ENCODE results near the gene TFAP2A.
A peak's percentile ranks its signal among the peaks of the same experiment; 100 is the strongest.

Gene TFAP2A

DNA sequence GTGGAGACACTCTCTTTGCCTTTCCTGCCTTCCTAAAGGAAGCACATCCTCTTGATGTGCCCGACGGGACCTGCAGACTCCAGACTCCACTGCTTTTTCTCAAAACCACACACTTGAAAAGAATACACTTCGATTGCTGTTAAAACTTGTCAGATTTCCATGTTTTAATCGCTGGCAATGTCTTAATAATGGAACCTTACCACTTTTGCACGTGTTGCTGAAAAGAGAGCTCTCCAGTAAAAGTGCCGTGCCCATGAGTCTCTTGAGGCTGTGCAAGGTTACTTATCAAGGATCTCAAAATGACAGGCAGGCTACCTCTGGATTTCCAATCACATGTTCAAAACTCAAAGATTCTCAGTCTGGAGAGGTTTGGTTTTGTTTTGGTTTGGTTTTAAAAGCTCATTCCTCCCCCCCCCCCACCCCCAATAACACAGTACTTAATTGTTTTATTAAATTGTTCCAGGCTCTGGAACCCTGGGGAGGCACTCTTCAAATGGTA lies 12.0 kb upstream of the TFAP2A start:
- no peak for FAIRE-seq
- DNase-seq (ENCODE audit: insufficient read length, low spot score), result no peak

DNA sequence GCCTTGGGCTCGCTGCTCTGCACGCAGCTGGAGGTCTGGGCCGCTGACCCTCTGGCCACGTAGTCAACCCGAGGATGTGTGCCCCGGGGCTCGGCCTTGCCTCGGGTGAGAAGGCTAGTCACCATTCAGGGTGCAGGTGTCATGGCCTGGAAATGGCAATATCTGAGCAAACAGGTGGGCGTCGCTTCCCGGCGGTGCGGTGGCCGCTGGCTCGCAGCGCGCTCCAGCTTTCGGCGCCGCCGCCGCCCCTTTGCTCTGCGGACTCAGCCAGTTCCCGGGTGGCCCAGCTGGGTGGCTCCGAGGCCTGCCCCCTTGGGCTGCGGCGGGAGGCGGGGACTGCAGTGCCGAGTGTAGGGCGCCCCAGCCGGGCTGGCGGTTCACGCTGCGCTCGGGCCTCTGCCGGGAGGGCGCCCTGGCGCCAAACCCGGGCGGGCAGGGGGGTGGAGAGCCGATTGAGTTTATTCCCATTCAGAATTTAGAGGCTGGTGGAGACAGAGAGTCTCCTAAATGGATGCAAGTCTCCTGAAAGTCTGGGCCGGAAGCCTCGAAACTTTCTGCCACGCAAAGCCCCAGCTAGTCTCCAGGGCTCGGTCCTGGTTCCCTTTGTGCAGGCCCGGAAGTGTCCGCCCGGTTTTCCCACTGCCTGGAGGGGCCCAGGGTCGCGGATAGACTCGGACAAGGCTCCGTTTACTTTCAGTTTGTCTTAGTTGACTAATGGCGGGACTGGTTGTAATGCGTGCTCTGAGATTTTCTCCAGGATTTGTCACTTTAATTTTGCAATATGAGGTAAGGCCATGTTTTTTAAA lies 11.3 kb upstream of the TFAP2A start:
- DNase-seq (ENCODE audit: insufficient read length, low spot score), result peak; percentile 69
- peak; percentile 57 for FAIRE-seq

DNA sequence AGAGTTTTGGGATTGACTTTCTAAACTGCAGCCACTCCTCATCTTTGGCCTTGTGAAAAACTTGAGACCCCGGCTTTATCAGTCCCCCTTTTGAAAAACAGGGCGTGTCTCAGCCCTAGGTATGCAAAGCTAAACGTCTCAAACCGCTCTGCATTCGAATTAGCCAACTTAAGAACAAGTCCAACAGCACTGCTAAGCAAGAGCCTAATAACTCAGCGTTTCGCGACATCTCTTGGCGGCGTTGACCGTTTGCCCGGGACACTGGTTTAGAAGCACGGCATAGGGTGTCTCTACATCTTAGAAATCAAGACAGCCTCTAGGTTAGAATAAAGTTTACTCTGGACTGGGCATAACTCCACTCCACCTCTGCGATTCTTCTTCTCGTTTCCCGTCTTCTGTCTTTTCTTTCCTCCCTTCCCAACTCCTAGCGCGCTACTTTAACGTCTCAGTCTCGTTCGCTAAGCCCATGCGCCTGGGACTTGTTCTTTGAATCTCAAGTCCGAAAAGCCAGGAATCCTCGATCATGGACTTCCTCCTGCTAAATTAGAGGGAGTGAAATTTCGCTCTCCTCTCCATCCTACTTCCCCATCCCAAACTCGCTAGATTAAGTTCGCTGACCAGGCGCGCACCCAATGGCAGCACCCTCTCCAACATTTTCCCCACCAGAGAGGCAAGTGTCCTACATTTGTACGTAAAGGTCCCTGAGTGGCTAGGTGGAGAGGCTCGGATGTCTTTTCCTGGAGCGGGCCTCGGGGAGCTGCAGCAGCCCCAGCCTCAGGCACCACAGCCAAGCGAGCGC lies 10.5 kb upstream of the TFAP2A start:
- no peak for FAIRE-seq

DNA sequence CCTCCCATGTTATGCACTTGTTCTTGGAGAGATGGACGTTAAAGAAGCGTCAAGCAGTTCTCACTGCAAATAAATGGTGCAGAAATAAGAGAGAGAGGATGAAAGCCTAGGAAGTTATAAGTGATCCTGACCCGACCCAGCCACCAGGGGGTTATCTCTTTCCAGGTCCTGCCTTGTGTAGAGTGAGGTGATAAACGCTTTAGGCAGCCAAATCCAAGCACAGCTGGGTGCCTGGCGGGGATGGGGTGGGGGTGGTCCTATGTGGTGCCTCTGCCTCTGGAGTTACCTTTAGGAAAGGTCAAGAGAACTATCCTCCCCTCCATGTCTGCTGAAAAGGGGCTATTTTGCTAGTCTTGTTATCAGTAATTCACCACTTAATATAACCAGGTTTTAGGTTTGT lies 9.2 kb upstream of the TFAP2A start:
- DNase-seq (ENCODE audit: insufficient read length, low spot score) (no peak), FAIRE-seq (no peak)

More for the DNA sequence above, 10.5 kb upstream of the TFAP2A start:
- DNase-seq (ENCODE audit: insufficient read length, low spot score), result no peak

DNA sequence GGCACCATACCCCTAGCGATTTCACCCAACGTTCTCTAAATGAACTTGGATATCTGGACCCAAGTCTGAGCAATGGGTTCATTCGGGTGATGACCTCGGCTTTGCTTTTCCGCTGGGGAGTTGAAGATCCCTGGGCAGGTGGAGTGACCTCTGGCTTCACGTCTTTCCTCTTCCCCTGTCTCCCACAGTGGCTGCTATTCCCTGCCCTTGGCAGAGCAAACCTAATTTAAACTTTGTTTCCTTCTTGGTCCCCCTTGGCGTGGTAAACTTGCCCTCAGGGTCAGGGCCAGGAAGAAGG lies 7.8 kb upstream of the TFAP2A start:
- no peak for FAIRE-seq

DNA sequence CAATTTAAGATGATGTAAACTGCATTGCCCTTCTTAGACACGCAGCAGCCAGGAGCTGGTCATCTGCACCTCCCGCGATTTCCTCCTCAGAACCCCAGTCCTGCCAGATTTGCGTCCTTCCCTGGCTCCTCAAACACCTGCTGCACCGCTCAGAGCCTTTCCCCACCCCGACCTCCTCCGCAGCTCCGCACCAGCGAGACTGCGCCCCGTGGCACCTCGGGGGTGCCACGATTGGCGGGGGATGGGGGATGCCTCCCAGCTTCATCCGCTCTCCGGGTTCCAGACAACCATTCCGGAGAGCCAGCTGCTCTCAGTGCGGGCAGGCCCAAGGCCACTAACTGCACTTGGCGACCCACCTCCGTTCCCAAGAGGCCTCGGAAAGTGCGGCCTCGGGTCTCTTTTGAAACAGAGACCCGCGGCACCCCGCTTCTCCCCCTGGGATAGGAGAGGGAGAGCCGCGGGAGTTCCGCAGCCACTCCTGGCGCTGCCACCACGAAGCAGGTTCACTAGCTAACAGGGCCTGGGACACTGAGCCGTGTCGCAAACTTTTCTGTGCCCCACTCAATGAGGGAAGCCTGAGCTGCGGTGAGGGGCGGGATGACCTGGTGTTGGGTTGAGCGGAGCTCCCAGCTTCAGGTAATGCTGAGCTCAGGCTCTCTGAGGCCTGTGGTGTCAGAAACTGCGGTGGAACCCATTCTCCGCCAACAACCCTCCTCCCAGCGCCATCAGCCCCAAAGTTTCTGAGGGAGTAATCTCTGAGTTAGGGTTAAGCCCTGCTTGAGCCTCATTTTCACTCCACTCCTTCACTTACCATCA lies 7.3 kb upstream of the TFAP2A start:
- no peak for FAIRE-seq
- no peak for DNase-seq (ENCODE audit: insufficient read length, low spot score)

More for the DNA sequence above, 7.8 kb upstream of the TFAP2A start:
- DNase-seq (ENCODE audit: insufficient read length, low spot score), result no peak

DNA sequence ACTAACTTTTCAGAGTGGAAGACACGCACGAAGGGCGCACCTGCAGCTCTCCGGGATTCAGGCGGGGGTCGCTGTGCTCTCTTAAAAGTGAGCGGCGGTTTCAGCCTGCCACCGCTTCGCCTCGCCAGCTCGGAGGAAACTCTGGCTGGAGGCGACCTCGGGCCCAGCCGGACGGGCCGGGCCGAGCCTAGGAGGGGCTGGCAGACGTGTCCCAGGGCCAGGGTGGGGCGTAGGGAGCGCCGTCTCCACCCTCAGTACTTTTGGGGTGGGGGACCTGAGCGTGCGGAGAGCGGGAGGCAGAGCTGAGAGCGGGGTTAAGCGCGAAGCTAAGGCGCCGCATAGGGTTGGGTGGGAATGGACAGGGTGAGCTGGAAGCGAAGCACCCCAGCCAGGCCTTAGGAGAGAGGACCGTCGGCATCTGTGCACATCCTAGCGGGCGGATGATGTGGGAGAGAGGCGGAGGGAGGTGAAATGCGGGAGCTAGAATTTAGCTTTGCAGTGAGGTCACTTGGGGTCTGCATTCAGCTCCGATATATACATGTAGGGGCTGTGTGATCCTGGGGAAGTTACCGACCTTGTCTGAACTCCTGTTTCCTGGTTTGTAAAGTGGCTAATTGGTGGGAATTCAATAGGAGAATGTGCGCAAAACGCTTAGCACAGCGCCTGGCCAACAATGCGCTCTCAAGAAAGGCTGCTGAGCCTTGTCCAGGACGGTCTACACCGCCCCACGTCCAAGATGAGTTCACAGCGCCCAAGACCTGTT lies 6.5 kb upstream of the TFAP2A start:
- DNase-seq (ENCODE audit: insufficient read length, low spot score), result no peak
- FAIRE-seq, result no peak

DNA sequence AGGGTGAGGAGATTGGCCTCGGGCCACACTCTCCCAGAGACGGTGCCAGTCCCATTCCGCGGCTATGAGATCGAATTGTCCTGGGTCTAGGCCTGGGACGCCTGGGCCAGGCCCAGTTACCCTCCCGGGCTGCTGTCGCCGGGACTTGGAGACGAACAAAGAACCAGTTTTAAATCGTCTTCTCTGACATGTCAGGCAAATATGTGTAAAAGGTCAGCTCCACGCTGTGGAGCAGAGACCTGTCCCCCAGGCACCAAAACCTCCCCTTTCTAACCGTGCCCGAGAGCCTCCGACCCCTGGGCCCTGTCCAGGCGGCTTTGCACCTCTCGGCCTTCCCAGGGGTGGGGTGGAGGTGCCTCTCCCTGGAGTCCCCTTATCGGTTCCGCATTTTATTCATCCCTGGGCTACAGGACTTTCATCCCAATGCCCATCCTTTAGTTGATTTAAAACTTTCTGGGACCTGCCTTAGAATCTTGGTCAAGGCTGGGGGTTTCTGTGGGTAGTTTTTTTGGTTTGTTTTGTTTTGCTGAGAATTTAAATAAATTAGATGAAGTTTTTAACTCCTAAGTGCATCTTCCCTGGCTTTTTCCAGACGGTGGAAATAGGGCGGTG lies 5.8 kb upstream of the TFAP2A start:
- FAIRE-seq (no peak), DNase-seq (ENCODE audit: insufficient read length, low spot score) (no peak)

DNA sequence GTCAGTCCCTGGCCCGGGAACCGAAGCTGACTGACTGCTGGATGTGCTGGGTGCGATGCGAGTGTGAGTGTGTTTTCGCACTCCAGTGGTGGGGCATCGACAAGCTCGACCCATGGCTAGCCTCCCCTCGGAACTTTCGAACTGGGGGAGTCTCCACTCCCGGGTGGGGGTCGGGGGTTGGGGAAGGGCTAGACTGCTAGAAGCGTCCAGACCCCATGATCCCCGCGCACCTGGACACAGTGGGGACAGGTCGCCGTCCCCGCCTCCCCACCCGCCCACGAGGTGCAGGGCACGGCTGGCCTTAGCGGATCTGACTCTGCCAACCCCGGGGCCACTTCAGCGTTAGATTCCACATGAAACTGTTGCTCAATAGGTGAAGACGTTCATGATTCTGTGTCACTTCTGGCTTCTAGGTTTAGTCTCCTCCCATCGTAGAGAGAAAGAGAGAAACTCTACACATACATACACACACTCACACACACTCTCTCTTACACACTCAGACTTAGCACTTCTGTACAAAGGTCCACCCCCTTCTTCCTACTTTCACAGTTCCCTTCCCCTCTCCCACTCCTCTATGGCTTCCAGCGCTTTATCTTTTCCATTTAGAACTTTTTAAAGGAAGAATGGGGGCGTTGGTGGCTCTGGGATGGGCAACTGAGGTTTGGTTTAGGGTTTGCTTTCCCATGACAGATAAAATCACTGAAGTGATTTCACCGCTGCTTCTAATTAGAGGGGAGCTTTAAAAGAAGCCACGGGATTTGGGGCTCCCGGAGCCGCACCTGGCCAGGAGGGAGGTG lies 5.1 kb upstream of the TFAP2A start:
- no peak for DNase-seq (ENCODE audit: insufficient read length, low spot score)
- peak; percentile 82 for FAIRE-seq

DNA sequence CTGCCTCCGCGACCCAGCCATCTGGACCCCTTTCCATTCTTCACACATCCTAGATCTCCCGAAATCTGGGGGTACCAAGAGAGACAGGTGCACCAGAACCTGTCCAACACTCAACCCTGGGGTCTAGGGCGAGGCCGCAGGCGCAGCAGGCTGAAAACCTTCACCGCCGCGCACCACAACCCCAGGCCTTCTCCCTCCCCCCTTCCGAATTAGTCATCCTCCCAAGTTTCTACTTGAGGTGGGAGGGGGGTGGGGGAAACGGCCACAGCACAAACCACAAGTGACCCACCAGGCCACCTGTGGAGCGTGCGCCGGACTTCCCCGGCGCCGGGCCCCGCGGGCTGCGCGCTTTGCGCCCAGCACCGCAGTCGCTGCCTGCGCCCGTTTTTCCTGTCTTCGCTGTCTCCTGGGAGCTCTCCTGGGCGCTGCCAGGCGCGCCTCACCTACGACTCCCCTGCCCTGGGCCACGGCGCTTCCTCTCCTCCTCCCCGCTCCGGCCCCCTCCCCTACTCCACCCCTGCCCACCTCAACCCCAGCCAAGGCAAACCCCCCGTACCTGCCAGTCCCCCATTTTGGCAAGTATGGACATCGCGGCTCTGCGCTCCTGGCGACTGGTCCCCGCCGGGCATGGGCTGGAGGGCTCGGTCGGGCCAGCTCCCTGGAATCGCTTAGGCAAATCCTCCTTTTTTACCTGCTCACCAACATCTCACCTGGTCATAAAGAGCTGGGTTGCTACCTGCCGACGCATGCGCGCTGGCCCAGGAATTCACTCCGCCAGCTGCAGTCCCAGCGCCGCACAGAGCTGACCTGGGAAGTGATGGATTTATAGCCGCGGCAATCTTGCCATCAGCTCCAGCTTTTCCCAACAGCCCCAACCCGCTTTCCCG lies 4.2 kb upstream of the TFAP2A start:
- FAIRE-seq, result no peak
- no peak for DNase-seq (ENCODE audit: insufficient read length, low spot score)

DNA sequence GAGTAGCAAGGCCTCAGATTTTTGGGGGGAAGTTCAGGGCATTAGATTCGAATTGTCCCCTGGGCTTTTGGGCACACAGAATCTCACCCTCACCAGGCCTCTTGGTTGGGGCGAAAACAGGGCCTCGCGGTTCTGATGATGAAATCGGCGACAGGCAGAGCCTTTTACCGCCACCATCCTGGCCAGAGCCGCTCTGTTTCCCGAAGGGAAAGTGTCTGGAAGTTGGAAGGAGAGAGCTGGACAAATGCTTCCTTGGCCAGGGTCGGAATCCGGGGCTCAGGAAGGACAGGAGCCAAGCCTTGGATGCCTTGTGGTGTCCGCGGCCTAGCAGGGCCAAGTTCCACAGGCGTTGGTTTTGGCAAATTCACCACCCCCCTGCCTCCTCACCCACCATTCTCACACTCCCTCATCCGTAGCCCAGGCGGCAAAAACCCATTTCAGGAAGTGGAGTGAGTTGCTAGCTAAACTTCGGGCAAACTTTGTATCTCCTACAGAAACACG lies 3.5 kb upstream of the TFAP2A start:
- no peak for DNase-seq (ENCODE audit: insufficient read length, low spot score)
- FAIRE-seq, result no peak

DNA sequence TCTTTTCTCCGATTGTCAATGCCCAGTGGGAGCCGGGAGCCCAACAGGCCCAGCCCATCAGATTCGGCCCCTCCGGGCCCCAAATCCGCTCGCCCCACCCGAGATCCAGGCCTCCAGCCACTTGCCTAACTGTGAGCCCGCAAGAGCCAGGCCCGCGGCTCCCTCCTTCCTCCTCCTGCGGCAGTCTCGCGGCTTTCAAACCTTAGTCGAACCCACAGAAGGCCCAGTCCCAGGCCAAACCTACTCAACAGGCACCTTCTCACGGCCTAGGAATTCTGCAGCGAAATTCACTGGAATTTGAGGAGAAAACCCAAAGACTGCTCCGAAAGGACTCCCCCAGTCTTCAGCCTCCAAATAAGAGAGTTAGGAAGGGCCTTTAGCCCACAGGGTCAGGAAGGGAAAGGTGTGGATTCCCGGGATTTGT lies 2.8 kb upstream of the TFAP2A start:
- no peak for FAIRE-seq
- no peak for DNase-seq (ENCODE audit: insufficient read length, low spot score)

DNA sequence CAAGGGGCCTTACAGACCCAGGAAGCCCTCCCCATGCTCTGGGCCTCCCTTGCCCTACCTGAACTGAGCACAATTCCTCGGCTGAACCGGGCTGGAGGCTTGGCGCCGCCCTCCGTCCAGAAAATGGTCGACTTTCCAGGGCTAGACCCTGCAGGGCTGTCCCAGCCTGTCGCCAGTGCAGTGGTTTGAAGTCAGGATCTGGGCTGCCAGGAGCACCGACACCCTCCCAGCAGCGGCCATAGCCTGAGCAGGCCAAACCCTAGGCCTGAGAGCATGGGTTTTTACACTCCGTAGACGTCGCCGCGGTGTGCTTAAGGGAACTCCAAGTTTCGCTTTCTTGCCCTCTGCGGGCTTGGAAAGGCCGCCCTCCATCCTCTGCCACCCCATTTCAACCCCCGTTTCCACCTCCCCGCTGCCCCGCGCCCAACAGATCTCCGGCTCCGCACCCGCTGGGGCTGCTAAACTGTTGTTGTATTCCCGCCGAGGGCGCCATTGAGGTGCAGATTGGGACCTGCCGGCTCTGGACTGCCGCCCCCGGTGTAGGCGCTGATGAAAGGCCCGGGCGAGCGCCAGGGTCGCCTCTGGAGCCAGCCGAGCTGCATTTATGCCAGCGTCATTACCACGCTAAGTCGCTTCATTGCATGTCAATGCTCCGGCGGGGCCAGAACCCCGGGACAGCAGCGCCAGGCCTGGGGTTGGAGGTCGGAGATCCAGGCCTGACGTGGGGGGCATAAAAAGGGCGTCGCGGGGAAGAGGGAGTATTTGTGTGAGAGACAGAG lies 2.2 kb upstream of the TFAP2A start:
- FAIRE-seq, result no peak
- DNase-seq (ENCODE audit: insufficient read length, low spot score), result no peak

DNA sequence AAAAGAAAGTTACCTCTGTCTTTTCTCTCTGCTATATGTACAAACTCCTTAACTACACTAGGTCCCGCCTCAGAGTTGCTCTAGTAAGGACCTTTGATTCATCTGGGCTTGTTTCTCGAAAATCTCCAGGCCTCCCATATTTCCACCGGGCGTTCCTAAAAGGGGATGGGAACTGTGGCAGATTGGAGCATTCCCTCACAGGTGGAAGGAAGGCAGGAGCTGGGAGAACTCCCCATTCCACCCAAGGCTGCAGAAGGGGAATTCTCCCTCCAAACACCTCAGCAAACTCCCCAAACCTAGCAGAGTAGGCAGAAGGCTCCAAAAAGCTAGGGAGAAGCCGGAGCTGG lies 1.6 kb upstream of the TFAP2A start:
- FAIRE-seq, result no peak
- no peak for DNase-seq (ENCODE audit: insufficient read length, low spot score)

DNA sequence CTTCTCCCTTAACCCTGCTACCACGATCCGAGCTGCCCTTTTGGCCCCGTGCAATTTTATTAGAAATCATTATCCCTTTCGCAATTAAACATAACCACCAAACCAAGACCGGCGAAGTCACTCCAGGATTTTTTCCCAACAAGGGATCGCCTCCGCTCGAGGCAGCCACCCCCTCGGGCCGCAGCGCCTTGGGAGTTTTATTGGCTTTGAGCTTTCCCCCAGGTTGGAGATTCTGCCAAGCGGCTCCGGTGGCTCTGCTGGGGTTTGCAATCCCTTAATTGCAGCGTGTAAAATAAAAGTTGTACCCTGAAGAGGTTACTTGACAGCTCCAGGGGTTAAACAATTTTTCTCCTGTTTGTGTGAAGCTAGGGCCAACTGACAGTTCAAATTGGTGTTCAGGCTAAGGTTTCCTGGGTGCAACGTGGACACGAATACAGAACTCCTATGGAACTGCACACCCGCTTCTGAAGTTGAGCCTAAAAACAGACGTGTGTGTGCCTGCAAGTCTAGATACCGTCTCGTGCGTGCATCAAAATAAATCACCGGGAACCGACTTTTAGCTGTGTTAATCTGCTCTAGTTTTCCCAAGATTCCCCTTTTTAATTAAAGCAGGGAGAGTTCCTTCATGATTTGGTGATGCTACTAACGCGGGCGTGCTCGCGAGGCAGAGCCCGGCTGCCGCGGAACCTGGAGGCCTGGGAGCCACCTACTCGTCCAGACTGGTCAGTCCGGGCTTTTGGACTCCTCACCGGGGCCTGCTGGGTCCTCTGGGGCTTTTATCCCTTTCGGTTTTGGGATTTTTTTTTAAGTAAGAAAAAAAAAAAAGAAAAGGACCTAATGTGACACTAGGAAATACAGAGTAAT lies 975 bp upstream of the TFAP2A start:
- FAIRE-seq (no peak), DNase-seq (ENCODE audit: insufficient read length, low spot score) (no peak)
